ENCODE data around the gene EXD1.

EXD1 gene

DNA sequence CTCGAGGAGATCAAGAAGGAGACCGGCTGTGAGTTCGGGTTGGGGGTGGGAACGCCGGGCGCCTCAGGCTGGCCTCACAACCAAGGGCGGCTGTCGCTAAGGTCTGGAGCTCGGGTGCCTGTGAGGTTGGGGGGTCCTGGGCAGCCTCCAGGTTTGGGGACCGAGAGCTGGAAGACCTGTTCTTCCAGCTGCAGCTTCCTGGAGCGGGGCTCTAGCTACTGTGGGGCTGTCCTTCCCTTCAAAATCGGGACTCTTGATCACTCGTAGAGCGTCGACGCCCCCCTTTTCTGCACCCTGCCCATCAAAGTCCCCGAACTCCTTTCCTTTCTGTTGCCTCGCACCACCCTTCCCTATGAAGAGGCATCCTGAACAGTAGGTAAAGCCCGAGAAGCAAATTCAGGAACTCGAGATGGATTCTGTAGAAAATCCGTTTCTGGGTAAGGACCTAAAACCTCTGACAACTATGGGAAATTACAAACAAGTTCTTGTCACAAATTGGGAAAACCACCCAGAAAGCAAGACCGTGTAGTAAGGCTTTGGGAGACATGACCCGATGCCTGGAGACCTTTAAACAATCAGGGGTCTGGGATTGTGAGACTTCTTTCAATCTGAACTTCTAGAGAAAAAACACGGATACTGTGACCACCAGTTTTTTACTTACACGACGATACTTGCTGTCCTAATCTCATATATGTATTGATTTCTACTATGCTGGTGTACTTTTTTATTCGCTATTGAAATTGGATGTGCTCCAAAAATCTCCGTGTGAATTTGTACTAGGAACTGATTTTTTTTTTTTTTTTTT is 1.1 kb upstream of the EXD1 start:
- no peak for DNase-seq (ENCODE audit: low read depth)

DNA sequence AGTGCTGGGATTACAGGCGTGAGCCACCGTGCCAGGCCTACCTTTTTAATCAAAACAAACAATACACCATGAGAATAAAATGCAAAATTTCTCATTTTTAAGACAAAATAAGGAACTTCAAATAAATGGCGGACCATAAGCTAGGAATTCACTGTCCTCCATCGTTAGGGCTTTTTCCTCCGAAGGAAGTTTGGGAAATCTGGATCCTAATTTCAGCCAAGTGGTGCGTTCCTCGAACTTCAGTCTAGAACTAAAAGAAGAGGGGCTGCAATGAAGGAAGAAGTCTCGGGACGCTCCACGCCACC is 260 bp downstream of the EXD1 start:
- no peak for DNase-seq (ENCODE audit: low read depth)

- DNase-seq (ENCODE audit: low read depth), result no peak
These were observed 11.2 kb downstream of the EXD1 start for GRCh38 chr15:41219381-41219780.

- DNase-seq (ENCODE audit: low read depth), result no peak
These were observed 11.7 kb downstream of the EXD1 start for GRCh38 chr15:41218851-41219250.

DNA sequence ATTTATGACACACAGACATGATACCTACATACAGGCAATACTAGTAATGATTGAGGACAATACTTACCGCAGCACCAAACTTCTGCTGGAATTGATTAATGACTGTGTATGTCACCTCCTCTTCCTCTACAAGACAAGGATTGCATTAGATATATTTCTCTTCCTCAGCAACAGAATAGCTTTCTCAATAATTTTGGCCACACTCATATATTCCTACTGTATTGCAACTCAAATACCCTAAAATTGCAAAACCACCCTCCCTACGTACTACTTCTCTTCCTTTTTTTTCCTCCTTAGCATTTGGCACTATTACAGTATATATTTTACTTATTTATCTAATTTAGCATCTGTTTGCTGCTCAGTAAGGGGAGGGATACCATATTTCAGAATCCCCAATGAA is 14.8 kb downstream of the EXD1 start:
- DNase-seq (ENCODE audit: low read depth), result no peak

DNA sequence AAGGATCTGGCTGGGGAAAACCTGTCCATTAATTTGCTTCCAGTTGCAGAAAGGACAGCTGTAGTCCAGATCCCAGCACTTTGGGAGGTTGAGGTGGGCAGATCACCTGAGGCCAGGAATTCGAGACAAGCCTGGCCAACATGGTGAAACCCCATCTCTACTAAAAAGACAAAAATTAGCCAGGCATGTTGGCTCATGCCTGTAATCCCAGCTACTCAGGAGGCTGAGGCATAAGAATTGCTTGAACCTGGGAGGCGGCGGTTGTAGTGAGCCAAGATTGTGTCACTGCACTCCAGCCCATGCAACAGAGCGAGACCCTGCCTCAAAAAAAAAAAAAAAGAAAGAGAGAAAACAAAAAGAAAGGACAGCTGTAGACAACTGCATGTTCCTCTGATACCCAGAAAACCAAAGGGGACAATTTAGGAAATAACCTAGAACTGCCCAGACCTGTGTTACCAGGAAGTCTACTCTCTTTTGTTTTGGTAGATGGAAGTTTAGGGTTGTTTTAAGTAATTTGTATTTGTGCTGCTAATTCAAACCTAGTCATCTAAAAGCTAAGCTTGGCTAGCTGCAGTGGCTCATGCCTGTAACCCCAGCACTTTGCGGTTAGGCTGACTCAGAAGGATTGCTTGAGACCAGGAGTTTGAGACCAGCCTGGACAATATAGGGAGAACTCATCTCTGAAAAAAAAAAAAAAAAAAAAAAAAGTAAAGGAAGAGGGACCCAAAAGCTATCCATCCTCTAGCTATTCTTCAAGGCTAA is 22.7 kb downstream of the EXD1 start:
- DNase-seq (ENCODE audit: low read depth), result no peak

DNA sequence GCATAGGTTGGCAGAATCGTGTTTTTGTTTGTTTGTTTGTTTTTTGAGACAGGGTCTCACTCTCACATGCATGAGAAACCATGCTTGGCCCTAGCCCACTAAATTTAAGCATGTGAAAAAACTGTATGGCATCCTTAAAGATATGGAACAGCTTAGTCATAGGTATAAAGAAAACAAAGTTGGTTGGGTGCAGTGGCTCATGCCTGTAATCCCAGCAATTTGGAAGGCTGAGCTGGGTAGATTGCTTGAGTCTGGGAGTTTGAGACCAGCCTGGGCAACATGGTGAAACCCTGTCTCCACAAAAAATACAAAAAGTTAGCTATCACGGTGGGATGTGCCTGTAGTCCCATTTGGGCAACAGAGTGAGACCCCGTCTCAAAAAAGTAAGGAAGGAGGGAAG is 25.2 kb downstream of the EXD1 start:
- no peak for DNase-seq (ENCODE audit: low read depth)

- DNase-seq (ENCODE audit: low read depth), result no peak
These were observed 27.2 kb downstream of the EXD1 start for GRCh38 chr15:41203395-41203794.

DNA sequence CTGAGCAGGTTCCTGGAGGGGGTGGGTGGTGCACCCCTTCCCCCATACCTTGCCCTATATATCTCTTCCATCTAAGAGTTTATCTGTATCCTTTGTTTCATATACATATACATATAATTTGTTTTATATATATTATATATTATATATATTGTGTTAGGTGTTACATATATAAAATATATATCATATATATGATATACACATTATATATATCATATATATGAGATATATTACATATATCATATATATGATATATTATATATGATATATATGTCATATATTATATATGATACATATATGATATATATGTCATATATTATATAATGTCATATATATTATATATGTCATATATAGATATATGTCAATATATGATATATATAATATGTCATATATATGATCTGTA is 31.1 kb downstream of the EXD1 start:
- no peak for DNase-seq (ENCODE audit: low read depth)

DNA sequence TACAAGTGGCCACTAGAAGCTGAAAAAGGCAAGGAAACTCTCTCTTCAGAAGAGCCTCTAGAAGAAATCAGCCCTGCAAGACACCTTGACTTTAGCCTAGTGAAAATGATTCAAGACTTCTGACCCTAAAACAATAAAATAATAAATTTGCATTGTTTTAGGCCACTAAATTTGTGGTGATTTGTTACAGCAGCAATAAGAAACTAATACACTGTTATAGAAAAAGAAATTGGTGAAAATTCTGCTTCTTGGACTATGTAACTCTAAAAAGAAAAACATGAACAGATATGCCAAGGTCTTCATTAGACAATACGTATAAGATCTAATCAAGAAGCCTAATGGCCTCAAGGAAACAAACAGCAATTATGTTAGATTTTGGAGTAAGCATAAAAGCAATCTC is 36.1 kb downstream of the EXD1 start:
- DNase-seq (ENCODE audit: low read depth), result no peak

DNA sequence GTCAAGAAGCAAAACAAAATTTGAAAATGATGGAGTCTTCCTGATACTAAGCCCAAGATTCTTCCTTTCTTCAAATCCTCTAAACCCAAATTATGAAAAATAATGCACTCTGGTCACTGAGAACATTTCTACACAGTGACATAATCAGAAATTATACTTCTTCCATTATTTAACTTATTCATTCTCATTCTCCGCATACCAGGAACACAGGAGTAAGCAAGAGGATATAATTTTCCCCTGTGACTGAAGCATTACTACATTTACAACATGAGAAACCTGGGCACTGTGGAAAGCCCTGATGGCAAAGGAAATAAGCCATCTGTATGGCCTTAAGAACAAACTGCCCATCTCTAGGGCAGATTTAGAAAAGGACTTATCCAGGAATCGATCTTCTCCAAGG is 47.0 kb downstream of the EXD1 start:
- DNase-seq (ENCODE audit: low read depth), result no peak

DNA sequence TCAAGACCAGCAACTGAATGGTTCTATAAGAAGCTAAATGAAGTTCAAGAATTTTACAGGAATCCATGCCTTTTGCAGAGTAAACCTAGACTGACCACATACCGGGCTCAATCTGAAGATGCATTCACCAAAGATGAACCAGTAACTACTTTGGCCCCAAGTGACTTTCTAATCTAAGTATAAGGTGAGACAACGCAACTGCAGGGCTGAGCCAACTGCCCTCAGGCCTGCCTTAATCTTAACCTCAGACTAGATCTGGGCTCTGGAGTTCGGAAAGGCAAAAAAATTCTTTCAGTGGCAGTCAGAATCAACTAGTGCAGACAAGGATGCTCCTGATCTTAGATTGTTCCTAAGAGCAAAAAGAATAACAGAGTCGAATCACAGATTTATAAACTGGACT is 48.3 kb downstream of the EXD1 start:
- no peak for DNase-seq (ENCODE audit: low read depth)

DNA sequence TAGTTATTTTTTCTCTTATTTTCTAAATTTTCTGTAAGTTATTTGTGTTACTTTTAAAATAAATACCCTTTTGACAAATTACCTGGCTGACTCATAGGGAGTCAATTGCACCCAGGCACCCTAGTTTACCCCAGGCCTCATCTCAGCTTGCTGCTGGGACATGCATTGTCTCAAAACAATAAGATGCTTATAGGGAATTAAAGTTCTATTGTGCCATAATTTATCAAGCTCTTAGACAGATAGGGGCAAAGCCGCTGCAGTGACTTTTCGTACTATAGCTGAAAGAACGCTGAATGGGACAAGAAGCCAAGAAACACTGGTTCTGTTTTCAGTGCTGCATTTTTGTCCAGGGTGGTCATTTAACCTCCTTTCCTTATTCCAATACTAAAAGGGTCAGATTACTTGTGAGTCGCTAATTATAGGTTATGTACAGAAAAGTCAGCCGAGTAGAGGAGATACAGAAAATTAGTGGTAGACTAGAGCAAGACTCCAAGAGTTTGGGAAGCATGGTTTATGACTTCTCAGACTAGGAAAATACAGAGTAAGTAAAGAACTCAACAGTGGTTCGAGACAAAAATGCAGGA is 50.3 kb downstream of the EXD1 start:
- DNase-seq (ENCODE audit: low read depth), result no peak

DNA sequence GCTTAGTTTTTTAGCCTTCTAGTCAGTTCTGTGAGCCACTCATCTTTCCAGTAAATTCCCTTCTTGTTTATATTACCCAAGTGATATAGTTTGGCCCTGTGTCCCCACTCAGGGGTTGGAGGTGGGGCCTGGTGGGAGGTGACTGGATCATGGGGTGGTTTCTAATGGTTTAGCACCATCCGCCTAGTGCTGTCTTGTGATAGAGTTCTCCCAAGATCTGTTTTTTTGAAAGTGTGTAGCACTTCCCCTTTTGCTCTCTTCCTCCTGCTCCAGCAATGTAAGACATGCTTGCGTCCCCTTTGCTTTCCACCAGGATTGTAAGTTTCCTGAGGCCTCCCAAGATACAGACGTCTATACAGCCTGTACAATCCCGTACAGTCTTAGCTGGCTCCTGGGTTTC is 60.8 kb downstream of the EXD1 start:
- no peak for DNase-seq (ENCODE audit: low read depth)

DNA sequence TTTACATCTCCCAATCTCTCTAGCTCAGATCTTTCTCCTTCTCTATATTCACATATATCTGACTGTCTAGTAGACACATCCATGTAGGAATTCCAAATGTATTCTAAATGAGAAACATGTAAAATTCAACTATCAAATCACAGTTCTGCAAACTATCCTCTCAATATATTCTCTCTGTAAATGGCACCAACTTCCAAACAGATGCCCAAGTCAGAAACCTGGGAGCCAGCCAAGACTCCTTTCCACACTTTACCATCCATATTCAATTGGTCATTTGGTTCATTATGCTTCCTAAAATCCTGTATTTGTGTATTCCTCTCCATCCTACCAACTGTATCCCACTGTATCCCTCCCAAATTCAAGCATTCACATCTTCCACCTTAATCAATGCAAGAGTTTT is 61.5 kb downstream of the EXD1 start:
- no peak for DNase-seq (ENCODE audit: low read depth)

GRCh38 chr15:41161736-41162135 is 68.8 kb downstream of the EXD1 start:
- DNase-seq (ENCODE audit: low read depth), result no peak

- DNase-seq (ENCODE audit: low read depth), result no peak
These were observed 69.2 kb downstream of the EXD1 start for GRCh38 chr15:41161336-41161735.

DNA sequence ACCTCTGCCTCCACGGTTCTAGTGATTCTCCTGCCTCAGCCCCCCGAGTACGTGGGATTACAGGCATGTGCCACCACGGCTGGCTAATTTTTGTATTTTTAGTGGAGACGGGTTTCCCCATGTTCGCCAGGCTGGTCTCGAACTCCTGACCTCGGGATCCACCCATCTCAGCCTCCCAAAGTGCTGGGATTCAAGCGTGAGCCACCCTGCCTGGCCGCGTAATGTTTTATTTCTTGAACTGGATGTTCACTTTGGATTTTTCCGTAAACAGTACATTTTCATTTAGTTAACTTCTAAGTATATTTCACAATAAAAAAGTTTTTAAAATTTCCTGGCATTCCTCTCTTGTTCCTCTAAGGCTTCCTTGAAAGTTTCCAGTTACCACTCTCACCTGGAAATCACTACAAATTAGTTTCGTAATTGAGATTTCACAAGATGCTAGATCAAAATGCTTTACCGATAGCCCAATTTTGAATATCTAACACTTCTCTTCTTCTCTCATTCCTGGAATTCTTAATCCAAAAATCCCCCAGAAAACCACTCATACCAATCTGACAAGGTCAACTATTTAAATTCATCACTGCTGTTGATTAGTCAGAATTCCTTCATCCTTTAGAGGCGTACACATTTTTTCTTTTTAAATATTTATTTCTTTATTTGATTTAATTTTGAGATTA is 69.8 kb downstream of the EXD1 start:
- no peak for DNase-seq (ENCODE audit: low read depth)

- DNase-seq (ENCODE audit: low read depth), result no peak
These were observed 76.1 kb downstream of the EXD1 start for GRCh38 chr15:41154412-41154811.

DNA sequence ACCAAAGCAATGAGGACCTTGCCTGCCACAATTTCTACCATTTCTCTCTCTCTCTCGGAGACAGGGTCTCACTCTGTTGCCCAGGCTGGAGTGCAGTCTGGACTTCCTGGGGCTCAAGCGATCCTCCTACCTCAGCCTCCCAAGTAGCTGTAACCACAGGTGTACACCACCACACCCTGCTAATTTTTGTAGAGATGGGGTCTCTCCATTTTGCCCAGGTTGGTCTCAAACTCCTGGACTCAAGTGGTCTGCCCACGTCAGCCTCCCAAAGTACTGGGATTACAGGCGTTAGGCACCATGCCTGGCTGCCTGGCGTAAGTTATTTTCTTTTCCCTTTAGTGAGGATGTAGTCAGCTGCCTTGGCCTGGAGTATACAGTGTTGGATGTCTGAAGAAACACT is 76.8 kb downstream of the EXD1 start:
- no peak for DNase-seq (ENCODE audit: low read depth)

- no peak for DNase-seq (ENCODE audit: low read depth)
These were observed 79.0 kb downstream of the EXD1 start for GRCh38 chr15:41151451-41152005.

- DNase-seq (ENCODE audit: low read depth), result no peak
These were observed 80.3 kb downstream of the EXD1 start for GRCh38 chr15:41150279-41150678.

DNA sequence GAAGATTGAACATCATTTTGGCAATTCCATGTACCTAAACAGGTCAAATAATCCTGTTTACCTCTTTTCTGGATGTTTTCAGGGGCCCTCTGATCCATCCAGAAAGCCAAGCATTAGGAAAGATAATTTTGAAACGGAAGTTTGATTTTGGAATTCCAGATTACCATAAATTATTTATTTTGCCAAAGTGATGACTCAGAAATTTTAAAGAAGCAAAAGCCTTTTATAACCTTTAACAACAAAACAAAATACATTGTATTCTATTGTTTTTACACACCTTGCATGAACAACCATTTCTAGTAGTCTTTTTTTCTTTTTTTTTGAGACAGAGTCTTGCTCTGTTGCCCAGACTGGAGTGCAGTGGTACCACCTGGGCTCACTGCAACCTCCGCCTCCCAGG is 82.5 kb downstream of the EXD1 start:
- no peak for DNase-seq (ENCODE audit: low read depth)

Data from stimulated activated CD8-positive, alpha-beta memory T cell treated with anti-CD3 and anti-CD28 coated beads, Interleukin-15, amount 100 ng/mL, for 24 hours (primary cell).